ENCODE data around the gene KIF6. TPM values are rescaled to one million over a fixed set of nuclear protein-coding genes. Genes with fewer than 3 reads are reported as not detected.

KIF6 gene
- total and polyA plus RNA-seq, 2 donors, result 0.24 to 0.37 TPM

GRCh38 chr6:39409889-39410288 lies 315.3 kb downstream of the KIF6 start:
- Histone ChIP-seq H3K9me3 (ENCODE audit: control insufficient read depth in 2 of 2, insufficient read depth in 1 of 2, low read length in 1 of 2) (no peaks in the 10 kb centered on the region), H3K27ac (ENCODE audit: low read depth in 1 of 2, low read length in 1 of 2) (no peak overlapping the region), H3K4me3 (ENCODE audit: low read length in 2 of 2) (no peak overlapping the region), H3K4me1 (ENCODE audit: control insufficient read depth in 2 of 2, insufficient read depth in 2 of 2, low read length in 2 of 2) (no peaks in the 10 kb centered on the region), H3K36me3 (ENCODE audit: control insufficient read depth in 2 of 2, insufficient read depth in 2 of 2, low read length in 1 of 2) (no peaks in the 10 kb centered on the region), H3K27me3 (ENCODE audit: control insufficient read depth in 2 of 2, insufficient read depth in 1 of 2, low read length in 1 of 2) (no peaks in the 10 kb centered on the region)
- 98% methylated on average over 3 of the region's 3 CpGs for WGBS
- DNase-seq (ENCODE audit: low read depth in 6 of 9, low spot score in 9 of 9), result no peak

GRCh38 chr6:39407446-39407993 lies 317.7 kb downstream of the KIF6 start:
- Histone ChIP-seq H3K4me3 (ENCODE audit: low read length in 2 of 2) (no peak overlapping the region), H3K36me3 (ENCODE audit: control insufficient read depth in 2 of 2, insufficient read depth in 2 of 2, low read length in 1 of 2) (no peaks in the 10 kb centered on the region), H3K4me1 (ENCODE audit: control insufficient read depth in 2 of 2, insufficient read depth in 2 of 2, low read length in 2 of 2) (no peaks in the 10 kb centered on the region), H3K9me3 (ENCODE audit: control insufficient read depth in 2 of 2, insufficient read depth in 1 of 2, low read length in 1 of 2) (no peaks in the 10 kb centered on the region), H3K27me3 (ENCODE audit: control insufficient read depth in 2 of 2, insufficient read depth in 1 of 2, low read length in 1 of 2) (no peaks in the 10 kb centered on the region), H3K27ac (ENCODE audit: low read depth in 1 of 2, low read length in 1 of 2) (no peak overlapping the region)
- 94% methylated on average over 1 of the region's 1 CpG for WGBS
- no peak for DNase-seq (ENCODE audit: low read depth in 6 of 9, low spot score in 9 of 9)

DNA sequence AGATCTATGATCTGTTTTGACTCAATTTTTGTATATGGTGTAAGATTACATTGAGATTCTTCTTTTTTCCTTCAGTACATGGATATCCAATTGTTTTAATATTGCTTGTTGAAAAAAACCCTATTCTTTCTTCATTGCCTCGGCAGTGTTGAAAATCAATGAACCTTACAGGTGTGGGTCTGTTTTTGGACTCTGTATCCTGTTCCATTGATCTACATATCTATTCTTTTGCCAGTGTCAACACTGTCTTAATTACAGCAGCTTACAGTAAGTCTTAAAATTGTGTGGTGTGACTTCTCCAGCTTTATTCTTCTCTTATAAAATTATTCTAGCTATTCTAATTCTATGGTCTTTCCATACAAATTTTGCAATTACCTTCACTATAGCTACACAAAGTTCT lies 320.9 kb downstream of the KIF6 start:
- no peak for DNase-seq (ENCODE audit: low read depth in 6 of 9, low spot score in 9 of 9)
- WGBS, result 94% methylated on average over 1 of the region's 1 CpG

DNA sequence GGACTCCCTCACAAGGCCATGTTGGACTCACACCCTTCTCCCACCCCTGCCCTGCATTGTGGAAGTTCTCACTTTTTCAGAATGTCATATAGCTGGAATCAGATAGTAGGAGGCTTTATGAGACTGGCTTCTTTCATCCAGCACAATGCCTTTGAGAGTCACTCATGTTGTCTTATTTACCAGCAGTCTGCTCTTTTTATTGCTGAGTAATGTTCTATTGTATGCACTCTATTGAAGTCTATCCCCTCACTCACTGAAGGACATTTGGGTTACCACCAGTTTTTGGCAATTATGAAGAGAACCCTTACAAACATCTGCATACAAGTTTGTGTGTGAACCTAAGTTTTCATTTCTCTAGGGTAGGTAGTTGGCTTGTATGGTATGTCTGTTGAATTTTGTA lies 321.9 kb downstream of the KIF6 start:
- Histone ChIP-seq H3K27me3 (ENCODE audit: control insufficient read depth in 2 of 2, insufficient read depth in 1 of 2, low read length in 1 of 2) (no peaks in the 10 kb centered on the region), H3K36me3 (ENCODE audit: control insufficient read depth in 2 of 2, insufficient read depth in 2 of 2, low read length in 1 of 2) (no peaks in the 10 kb centered on the region), H3K4me1 (ENCODE audit: control insufficient read depth in 2 of 2, insufficient read depth in 2 of 2, low read length in 2 of 2) (no peaks in the 10 kb centered on the region), H3K27ac (ENCODE audit: low read depth in 1 of 2, low read length in 1 of 2) (no peak overlapping the region), H3K4me3 (ENCODE audit: low read length in 2 of 2) (no peak overlapping the region), H3K9me3 (ENCODE audit: control insufficient read depth in 2 of 2, insufficient read depth in 1 of 2, low read length in 1 of 2) (no peaks in the 10 kb centered on the region)
- no peak for DNase-seq (ENCODE audit: low read depth in 6 of 9, low spot score in 9 of 9)

More for the DNA sequence above, 320.9 kb downstream of the KIF6 start:
- Histone ChIP-seq H3K27ac (ENCODE audit: low read depth in 1 of 2, low read length in 1 of 2) (no peak overlapping the region), H3K27me3 (ENCODE audit: control insufficient read depth in 2 of 2, insufficient read depth in 1 of 2, low read length in 1 of 2) (no peaks in the 10 kb centered on the region), H3K4me3 (ENCODE audit: low read length in 2 of 2) (no peak overlapping the region), H3K4me1 (ENCODE audit: control insufficient read depth in 2 of 2, insufficient read depth in 2 of 2, low read length in 2 of 2) (no peaks in the 10 kb centered on the region), H3K36me3 (ENCODE audit: control insufficient read depth in 2 of 2, insufficient read depth in 2 of 2, low read length in 1 of 2) (no peaks in the 10 kb centered on the region), H3K9me3 (ENCODE audit: control insufficient read depth in 2 of 2, insufficient read depth in 1 of 2, low read length in 1 of 2) (no peaks in the 10 kb centered on the region)

- Histone ChIP-seq H3K4me3 (ENCODE audit: low read length in 2 of 2) (no peak overlapping the region), H3K27ac (ENCODE audit: low read depth in 1 of 2, low read length in 1 of 2) (no peak overlapping the region), H3K36me3 (ENCODE audit: control insufficient read depth in 2 of 2, insufficient read depth in 2 of 2, low read length in 1 of 2) (no peaks in the 10 kb centered on the region), H3K9me3 (ENCODE audit: control insufficient read depth in 2 of 2, insufficient read depth in 1 of 2, low read length in 1 of 2) (no peaks in the 10 kb centered on the region), H3K4me1 (ENCODE audit: control insufficient read depth in 2 of 2, insufficient read depth in 2 of 2, low read length in 2 of 2) (no peaks in the 10 kb centered on the region), H3K27me3 (ENCODE audit: control insufficient read depth in 2 of 2, insufficient read depth in 1 of 2, low read length in 1 of 2) (no peaks in the 10 kb centered on the region)
- no peak for DNase-seq (ENCODE audit: low read depth in 6 of 9, low spot score in 9 of 9)
- 91% methylated on average over 7 of the region's 7 CpGs for WGBS
Observed at GRCh38 chr6:39402239-39402751, 322.9 kb downstream of the KIF6 start.

DNA sequence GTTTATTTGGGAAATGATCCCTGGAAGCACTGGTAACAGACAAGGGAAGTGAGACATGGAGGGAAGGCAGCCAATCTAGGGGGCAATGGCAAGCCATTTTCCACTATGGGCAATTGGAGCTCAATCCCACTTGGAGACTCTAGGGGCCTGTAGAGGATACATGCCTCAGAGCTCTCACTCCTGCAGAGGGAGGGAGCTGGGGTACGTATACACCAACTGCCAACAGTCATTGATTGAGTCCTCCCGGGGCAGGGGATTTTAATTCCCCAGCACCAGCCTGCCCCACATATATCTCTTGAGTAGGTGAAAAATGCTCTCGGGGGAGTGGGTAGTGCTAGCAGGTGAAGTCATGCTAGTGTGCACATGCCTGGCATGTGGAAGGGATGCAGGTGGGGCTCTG lies 323.8 kb downstream of the KIF6 start:
- H3K27ac ChIP-seq (ENCODE audit: low read depth in 1 of 2, low read length in 1 of 2), result no peak overlapping the region
- no peak overlapping the region for H3K4me3 ChIP-seq (ENCODE audit: low read length in 2 of 2)
- no peaks in the 10 kb centered on the region for H3K9me3 ChIP-seq (ENCODE audit: control insufficient read depth in 2 of 2, insufficient read depth in 1 of 2, low read length in 1 of 2)
- H3K36me3 ChIP-seq (ENCODE audit: control insufficient read depth in 2 of 2, insufficient read depth in 2 of 2, low read length in 1 of 2), result no peaks in the 10 kb centered on the region
- WGBS, result 97% methylated on average over 3 of the region's 3 CpGs
- H3K27me3 ChIP-seq (ENCODE audit: control insufficient read depth in 2 of 2, insufficient read depth in 1 of 2, low read length in 1 of 2), result no peaks in the 10 kb centered on the region
- no peaks in the 10 kb centered on the region for H3K4me1 ChIP-seq (ENCODE audit: control insufficient read depth in 2 of 2, insufficient read depth in 2 of 2, low read length in 2 of 2)
- DNase-seq (ENCODE audit: low read depth in 6 of 9, low spot score in 9 of 9), result no peak

- Histone ChIP-seq H3K9me3 (ENCODE audit: control insufficient read depth in 2 of 2, insufficient read depth in 1 of 2, low read length in 1 of 2) (no peaks in the 10 kb centered on the region), H3K27ac (ENCODE audit: low read depth in 1 of 2, low read length in 1 of 2) (no peak overlapping the region), H3K4me1 (ENCODE audit: control insufficient read depth in 2 of 2, insufficient read depth in 2 of 2, low read length in 2 of 2) (no peaks in the 10 kb centered on the region), H3K4me3 (ENCODE audit: low read length in 2 of 2) (no peak overlapping the region), H3K27me3 (ENCODE audit: control insufficient read depth in 2 of 2, insufficient read depth in 1 of 2, low read length in 1 of 2) (no peaks in the 10 kb centered on the region), H3K36me3 (ENCODE audit: control insufficient read depth in 2 of 2, insufficient read depth in 2 of 2, low read length in 1 of 2) (no peaks in the 10 kb centered on the region)
- no peak for DNase-seq (ENCODE audit: low read depth in 6 of 9, low spot score in 9 of 9)
- 97% methylated on average over 3 of the region's 3 CpGs for WGBS
Observed at GRCh38 chr6:39400026-39400425, 325.2 kb downstream of the KIF6 start.

DNA sequence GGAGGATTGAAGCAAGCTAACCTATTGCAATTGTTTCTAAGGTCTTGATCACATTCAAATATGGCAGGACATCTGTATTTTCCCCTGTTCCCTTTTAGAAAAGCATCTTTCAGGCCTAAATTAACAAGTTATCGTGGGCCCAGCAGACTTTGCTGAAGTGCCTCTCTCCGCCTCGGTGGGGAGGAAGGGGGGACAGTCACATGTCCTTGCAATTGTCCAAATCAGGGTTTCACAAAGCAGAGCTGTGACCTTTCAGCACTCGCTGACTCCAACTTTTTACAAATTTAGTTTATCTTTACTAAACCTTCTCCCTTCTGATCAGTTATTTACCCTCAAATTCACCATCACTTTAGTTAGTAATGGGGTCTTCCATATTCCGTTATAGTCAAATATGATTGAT lies 328.4 kb downstream of the KIF6 start:
- Histone ChIP-seq H3K4me3 (ENCODE audit: low read length in 2 of 2) (no peak overlapping the region), H3K36me3 (ENCODE audit: control insufficient read depth in 2 of 2, insufficient read depth in 2 of 2, low read length in 1 of 2) (no peaks in the 10 kb centered on the region), H3K9me3 (ENCODE audit: control insufficient read depth in 2 of 2, insufficient read depth in 1 of 2, low read length in 1 of 2) (no peaks in the 10 kb centered on the region), H3K27ac (ENCODE audit: low read depth in 1 of 2, low read length in 1 of 2) (no peak overlapping the region), H3K27me3 (ENCODE audit: control insufficient read depth in 2 of 2, insufficient read depth in 1 of 2, low read length in 1 of 2) (no peaks in the 10 kb centered on the region), H3K4me1 (ENCODE audit: control insufficient read depth in 2 of 2, insufficient read depth in 2 of 2, low read length in 2 of 2) (no peaks in the 10 kb centered on the region)
- WGBS, result 94% methylated on average over 5 of the region's 5 CpGs
- DNase-seq (ENCODE audit: low read depth in 6 of 9, low spot score in 9 of 9), result no peak

DNA sequence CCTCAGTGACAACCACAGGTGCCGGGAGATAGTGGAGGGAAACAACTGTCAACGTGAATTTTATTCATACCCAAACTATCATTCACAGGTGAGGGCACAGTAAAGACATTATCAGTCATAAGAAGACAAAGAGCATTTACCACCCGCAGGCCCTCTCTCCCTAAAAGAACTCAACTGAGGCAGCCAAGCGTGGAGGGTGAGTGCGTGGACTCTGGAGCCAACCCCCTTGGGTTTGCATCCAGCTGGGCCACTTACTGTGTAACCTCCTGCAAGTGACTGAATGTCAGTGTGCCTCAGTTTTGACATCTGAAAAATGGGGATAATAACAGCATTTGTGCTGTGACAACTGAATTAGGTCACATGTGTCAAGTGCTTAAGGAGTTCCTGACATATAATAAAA lies 332.1 kb downstream of the KIF6 start:
- Histone ChIP-seq H3K9me3 (ENCODE audit: control insufficient read depth in 2 of 2, insufficient read depth in 1 of 2, low read length in 1 of 2) (no peaks in the 10 kb centered on the region), H3K27ac (ENCODE audit: low read depth in 1 of 2, low read length in 1 of 2) (no peak overlapping the region), H3K36me3 (ENCODE audit: control insufficient read depth in 2 of 2, insufficient read depth in 2 of 2, low read length in 1 of 2) (no peaks in the 10 kb centered on the region), H3K4me1 (ENCODE audit: control insufficient read depth in 2 of 2, insufficient read depth in 2 of 2, low read length in 2 of 2) (no peaks in the 10 kb centered on the region), H3K27me3 (ENCODE audit: control insufficient read depth in 2 of 2, insufficient read depth in 1 of 2, low read length in 1 of 2) (no peaks in the 10 kb centered on the region), H3K4me3 (ENCODE audit: low read length in 2 of 2) (no peak overlapping the region)
- WGBS, result 94% methylated on average over 5 of the region's 5 CpGs
- no peak for DNase-seq (ENCODE audit: low read depth in 6 of 9, low spot score in 9 of 9)

GRCh38 chr6:39391182-39391581 lies 334.0 kb downstream of the KIF6 start:
- WGBS, result 95% methylated on average over 8 of the region's 8 CpGs
- Histone ChIP-seq H3K27ac (ENCODE audit: low read depth in 1 of 2, low read length in 1 of 2) (no peak overlapping the region), H3K4me3 (ENCODE audit: low read length in 2 of 2) (no peak overlapping the region), H3K27me3 (ENCODE audit: control insufficient read depth in 2 of 2, insufficient read depth in 1 of 2, low read length in 1 of 2) (no peaks in the 10 kb centered on the region), H3K4me1 (ENCODE audit: control insufficient read depth in 2 of 2, insufficient read depth in 2 of 2, low read length in 2 of 2) (no peaks in the 10 kb centered on the region), H3K9me3 (ENCODE audit: control insufficient read depth in 2 of 2, insufficient read depth in 1 of 2, low read length in 1 of 2) (no peaks in the 10 kb centered on the region), H3K36me3 (ENCODE audit: control insufficient read depth in 2 of 2, insufficient read depth in 2 of 2, low read length in 1 of 2) (no peaks in the 10 kb centered on the region)
- DNase-seq (ENCODE audit: low read depth in 6 of 9, low spot score in 9 of 9), result no peak
